OCI-LY1 (cell line): ENCODE measurements around the gene PLA2G2F.

Source experiments
- EZH2 ChIP-seq: fragments of 200-600 bp; sonication (generic), shearing (Covaris generic); IDR thresholded peaks from 2 replicates; pipeline ENCODE4 v1.8.0; 2017; ENCODE audit warnings: borderline replicate concordance, mixed run types, mild to moderate bottlenecking, antibody characterized with exemption, low read length, moderate library complexity, mixed read lengths
- TF ChIP-seq, protein P1 (sequence below): fragments of 200-600 bp; sonication (generic), shearing (Covaris generic); IDR thresholded peaks from 2 replicates; pipeline ENCODE4 v1.5.1; 2017; ENCODE audit warnings: mild to moderate bottlenecking, antibody characterized with exemption, low read length, moderate library complexity, mixed read lengths

DNA sequence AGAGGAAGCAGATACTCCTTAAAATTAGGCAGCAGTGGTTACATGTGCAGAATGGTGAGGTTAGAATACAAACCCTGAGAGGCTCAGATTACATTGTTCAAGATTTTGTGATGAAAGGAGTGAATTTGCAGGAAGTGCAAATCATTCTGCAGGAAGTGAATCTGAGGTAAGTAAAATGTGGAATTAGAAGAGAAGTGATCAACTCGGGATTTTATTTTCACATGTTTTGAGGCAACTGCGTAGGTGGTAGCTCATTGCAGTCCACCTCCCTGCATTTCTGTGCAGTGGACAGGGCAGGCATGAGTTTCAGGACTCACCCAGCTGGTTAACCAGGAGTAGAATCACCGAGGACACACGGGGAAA, 49.3 kb downstream of the PLA2G2F start:
- TF ChIP-seq, protein P1, sequence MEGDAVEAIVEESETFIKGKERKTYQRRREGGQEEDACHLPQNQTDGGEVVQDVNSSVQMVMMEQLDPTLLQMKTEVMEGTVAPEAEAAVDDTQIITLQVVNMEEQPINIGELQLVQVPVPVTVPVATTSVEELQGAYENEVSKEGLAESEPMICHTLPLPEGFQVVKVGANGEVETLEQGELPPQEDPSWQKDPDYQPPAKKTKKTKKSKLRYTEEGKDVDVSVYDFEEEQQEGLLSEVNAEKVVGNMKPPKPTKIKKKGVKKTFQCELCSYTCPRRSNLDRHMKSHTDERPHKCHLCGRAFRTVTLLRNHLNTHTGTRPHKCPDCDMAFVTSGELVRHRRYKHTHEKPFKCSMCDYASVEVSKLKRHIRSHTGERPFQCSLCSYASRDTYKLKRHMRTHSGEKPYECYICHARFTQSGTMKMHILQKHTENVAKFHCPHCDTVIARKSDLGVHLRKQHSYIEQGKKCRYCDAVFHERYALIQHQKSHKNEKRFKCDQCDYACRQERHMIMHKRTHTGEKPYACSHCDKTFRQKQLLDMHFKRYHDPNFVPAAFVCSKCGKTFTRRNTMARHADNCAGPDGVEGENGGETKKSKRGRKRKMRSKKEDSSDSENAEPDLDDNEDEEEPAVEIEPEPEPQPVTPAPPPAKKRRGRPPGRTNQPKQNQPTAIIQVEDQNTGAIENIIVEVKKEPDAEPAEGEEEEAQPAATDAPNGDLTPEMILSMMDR = no peak
- TF ChIP-seq EZH2 = no peak
